Gastroesophageal sphincter (tissue), 4 donors: ENCODE data around the gene SAMD4A. TPM values are rescaled to one million over a fixed set of nuclear protein-coding genes. Genes with fewer than 3 reads are reported as not detected.

Experiments
- ATAC-seq: fragments of 150-250 bp; one replicate; pipeline ENCODE4 v1.9.1; 2016; ENCODE audit warnings: mild to moderate bottlenecking, moderate library complexity
- H3K27ac ChIP-seq, 4 donors: fragments of 200-600 bp; sonication (generic) in 3 of 4; 1 replicate in 3 of 4; 2 replicates in 1 of 4; pipeline ENCODE4 v1.5.1; 2016 to 2019
- H3K27me3 ChIP-seq: fragments of 200-600 bp; sonication (generic); one replicate; pipeline ENCODE4 v1.5.1; 2019
- H3K36me3 ChIP-seq, 2 donors: fragments of 200-600 bp; sonication (generic); one replicate each; pipeline ENCODE4 v1.5.1; 2019; ENCODE audit warnings: control low read depth in 1 of 2
- H3K4me1 ChIP-seq, 3 donors: fragments of 200-600 bp; sonication (generic); 1 replicate in 2 of 3; 2 replicates in 1 of 3; pipeline ENCODE4 v1.5.1; 2016 to 2019; ENCODE audit warnings: control low read depth in 2 of 3
- H3K4me3 ChIP-seq, 2 donors: fragments of 200-600 bp; sonication (generic); one replicate each; pipeline ENCODE4 v1.5.1; 2019; ENCODE audit warnings: mild to moderate bottlenecking in 1 of 2, moderate library complexity in 1 of 2
- H3K9me3 ChIP-seq, 3 donors: fragments of 200-600 bp; sonication (generic); one replicate each; pipeline ENCODE4 v1.5.1; 2017 to 2019; ENCODE audit warnings: control low read depth in 2 of 3
- EP300 ChIP-seq: sonication (generic); formaldehyde crosslinking; IDR thresholded peaks from one replicate; pipeline ENCODE4 v1.6.1; 2017; ENCODE audit warnings: antibody characterized with exemption, mild to moderate bottlenecking
- POLR2A ChIP-seq, 2 donors: fragments of 450-650 bp; IDR thresholded peaks; one replicate each; pipeline ENCODE4 v1.6.1; 2017; ENCODE audit warnings: antibody characterized with exemption in 2 of 2, mild to moderate bottlenecking in 2 of 2, moderate library complexity in 1 of 2
- POLR2AphosphoS5 ChIP-seq: sonication (generic); formaldehyde crosslinking; IDR thresholded peaks from one replicate; pipeline ENCODE4 v1.6.1; 2017; ENCODE audit warnings: antibody characterized with exemption
- WGBS, 2 donors: methylation state at CpG; one replicate each; pipeline ENCODE4 v1.1.5; 2018; ENCODE audit warnings: low coverage in 1 of 2; 5-methylcytosine and 5-hydroxymethylcytosine counted together
- total RNA-seq, 4 donors: library from RNA; depleted of rRNA; stranded (reverse); fragments of >200 nt; gene quantifications; one replicate each; pipeline ENCODE4 v1.1.0, GENCODE V29; 2016
- TF ChIP-seq, protein P1 (sequence below), 4 experiments: fragments of 200-600 bp in 2 of 4; fragments of 450-650 bp in 2 of 4; sonication (generic) in 1 of 4; IDR thresholded peaks; one replicate each; pipeline ENCODE4 v1.5.1; 2017 to 2019; ENCODE audit warnings: antibody characterized with exemption in 4 of 4, mild to moderate bottlenecking in 2 of 4, moderate library complexity in 2 of 4

Gene SAMD4A
- total RNA-seq, 4 donors from 2014 or later: 65.2 to 163 (median 89.7) TPM

DNA sequence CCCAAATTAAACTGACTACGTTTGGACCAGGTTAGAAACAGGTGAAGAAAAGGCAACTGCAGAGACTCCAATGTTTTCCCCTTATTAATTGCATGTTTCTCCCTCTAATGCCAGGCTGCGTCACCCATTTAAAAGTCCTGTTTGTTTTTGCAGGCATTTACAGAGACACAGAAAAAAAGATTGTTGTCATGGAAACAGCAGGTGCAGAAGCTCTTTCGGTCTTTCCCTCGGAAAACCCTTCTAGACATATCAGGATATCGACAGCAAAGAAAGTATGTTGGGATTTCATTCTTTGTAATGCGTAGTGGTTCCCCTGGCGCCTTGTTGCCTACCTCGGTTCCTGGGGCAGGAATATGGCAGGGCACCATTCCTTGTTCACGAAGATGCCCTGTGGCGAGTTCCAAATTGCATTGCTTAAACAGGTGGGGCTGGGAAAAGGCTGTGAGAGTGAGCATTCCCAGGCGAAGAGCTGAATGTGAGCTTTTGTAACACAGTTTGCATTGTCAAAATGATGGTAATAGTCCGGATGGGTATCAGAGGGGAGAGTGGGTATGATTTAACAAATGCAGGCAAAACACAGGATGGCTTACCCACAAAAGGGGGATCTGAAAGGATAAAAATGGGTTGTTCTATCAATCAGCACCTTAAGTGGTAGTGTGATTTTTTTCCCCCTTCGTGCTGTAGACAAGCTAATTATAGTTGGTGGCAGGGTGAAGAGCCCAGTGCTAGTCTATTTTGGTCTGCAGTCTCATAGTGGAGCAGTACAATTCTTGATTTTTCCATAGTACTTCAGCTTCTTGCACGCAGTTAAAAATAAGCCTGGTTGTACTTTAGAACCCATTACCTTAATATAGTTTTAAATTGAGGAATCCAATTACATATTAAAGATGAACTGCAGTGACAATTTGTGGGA is 203.3 kb downstream of the SAMD4A start:
- Histone ChIP-seq H3K27me3 (no peaks in the 10 kb centered on the region), H3K9me3 (no peaks in the 10 kb centered on the region), H3K27ac (peak overlapping the region in 3 of 4 donors; percentile 90 to 93 (median 92)), H3K36me3 (peaks cover 0 to 39% of the 10 kb centered on the region in 2 donors), H3K4me3 (no peak overlapping the region), H3K4me1 (peaks cover 0 to 55% (median 21%) of the 10 kb centered on the region in 3 donors)
- TF ChIP-seq, protein P1, sequence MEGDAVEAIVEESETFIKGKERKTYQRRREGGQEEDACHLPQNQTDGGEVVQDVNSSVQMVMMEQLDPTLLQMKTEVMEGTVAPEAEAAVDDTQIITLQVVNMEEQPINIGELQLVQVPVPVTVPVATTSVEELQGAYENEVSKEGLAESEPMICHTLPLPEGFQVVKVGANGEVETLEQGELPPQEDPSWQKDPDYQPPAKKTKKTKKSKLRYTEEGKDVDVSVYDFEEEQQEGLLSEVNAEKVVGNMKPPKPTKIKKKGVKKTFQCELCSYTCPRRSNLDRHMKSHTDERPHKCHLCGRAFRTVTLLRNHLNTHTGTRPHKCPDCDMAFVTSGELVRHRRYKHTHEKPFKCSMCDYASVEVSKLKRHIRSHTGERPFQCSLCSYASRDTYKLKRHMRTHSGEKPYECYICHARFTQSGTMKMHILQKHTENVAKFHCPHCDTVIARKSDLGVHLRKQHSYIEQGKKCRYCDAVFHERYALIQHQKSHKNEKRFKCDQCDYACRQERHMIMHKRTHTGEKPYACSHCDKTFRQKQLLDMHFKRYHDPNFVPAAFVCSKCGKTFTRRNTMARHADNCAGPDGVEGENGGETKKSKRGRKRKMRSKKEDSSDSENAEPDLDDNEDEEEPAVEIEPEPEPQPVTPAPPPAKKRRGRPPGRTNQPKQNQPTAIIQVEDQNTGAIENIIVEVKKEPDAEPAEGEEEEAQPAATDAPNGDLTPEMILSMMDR (IDR thresholded peaks at IDR 0.05): no peak
- TF ChIP-seq EP300 (no peak), POLR2A (IDR thresholded peaks at IDR 0.05) (no peak), POLR2AphosphoS5 (no peak)
- no peak for ATAC-seq
- 54 to 58% methylated on average over 12 to 13 of the region's 14 CpGs for WGBS, 2 donors

DNA sequence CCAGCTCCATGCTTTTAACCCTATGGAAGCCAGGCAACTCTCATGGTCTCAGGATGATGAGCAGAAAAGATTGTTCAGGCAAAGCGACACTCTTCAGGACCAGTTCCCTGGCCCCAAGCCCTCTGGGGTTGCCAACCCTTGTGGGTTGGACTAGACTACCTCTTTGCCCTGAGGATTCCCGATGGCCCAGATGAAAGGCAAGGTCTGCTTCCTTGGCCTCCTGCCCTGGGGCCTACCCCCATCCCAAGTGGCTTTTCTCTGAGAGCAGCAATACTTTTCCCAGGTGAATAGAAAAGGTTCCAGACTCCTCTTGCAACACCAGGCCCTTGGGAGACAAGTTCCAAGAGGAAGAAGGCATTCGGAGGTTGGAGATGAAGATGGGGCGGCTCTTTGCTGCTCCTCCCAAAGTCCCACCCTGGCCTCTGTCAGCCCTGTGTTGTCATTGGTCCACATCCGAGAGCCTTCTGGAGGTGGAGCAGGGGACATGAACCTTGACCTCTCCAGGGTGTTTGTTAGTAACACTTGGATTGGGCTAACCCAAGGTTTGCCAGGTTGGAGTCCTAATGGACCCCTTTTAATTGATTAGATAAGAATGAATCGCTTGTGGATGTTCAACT is 204.6 kb downstream of the SAMD4A start:
- Histone ChIP-seq H3K36me3 (peaks cover 0 to 35% of the 10 kb centered on the region in 2 donors), H3K4me1 (peaks cover 0 to 69% (median 25%) of the 10 kb centered on the region in 3 donors), H3K27ac (peak overlapping the region; percentile 90 to 95 (median 92)), H3K27me3 (no peaks in the 10 kb centered on the region), H3K4me3 (no peak overlapping the region), H3K9me3 (no peaks in the 10 kb centered on the region)
- no peak for ATAC-seq
- TF ChIP-seq EP300: no peak
- TF ChIP-seq, protein P1 (IDR thresholded peaks at IDR 0.05): no peak
- 85% methylated on average over 5 of the region's 6 CpGs; no CpG with 5 or more reads in 1 of the 2 donors for WGBS, 2 donors

DNA sequence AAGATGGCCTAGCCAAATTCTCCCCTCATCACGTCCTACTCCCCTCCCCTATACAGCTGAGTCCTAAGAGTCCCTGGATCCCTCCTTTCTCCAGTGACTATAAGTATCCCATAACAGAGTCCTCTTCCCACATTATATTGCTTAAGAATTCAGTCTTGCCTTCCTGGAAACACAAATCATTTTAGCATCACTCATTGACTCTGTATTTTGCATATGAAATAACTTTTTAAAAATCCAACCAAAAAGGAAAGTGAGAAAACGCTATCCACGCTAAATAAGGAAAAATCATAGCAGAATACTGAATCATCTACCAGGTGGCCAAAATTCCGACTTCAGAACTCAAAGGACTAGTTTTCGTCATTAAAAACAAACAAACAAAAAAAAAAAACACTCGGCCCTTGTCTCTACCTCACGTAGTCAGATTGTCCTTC is 205.5 kb downstream of the SAMD4A start:
- ATAC-seq: no peak
- H3K9me3 ChIP-seq: no peaks in the 10 kb centered on the region
- WGBS, 2 donors: 57 to 70% methylated on average over 4 to 7 of the region's 7 CpGs
- H3K27ac ChIP-seq: peak overlapping the region; percentile 90 to 95 (median 92)
- H3K4me3 ChIP-seq: no peak overlapping the region
- TF ChIP-seq EP300: no peak
- peak; percentile 81 for TF ChIP-seq POLR2AphosphoS5
- peaks cover 0 to 74% (median 25%) of the 10 kb centered on the region in 3 donors for H3K4me1 ChIP-seq
- H3K27me3 ChIP-seq: no peaks in the 10 kb centered on the region
- H3K36me3 ChIP-seq: peaks cover 0 to 35% of the 10 kb centered on the region in 2 donors

DNA sequence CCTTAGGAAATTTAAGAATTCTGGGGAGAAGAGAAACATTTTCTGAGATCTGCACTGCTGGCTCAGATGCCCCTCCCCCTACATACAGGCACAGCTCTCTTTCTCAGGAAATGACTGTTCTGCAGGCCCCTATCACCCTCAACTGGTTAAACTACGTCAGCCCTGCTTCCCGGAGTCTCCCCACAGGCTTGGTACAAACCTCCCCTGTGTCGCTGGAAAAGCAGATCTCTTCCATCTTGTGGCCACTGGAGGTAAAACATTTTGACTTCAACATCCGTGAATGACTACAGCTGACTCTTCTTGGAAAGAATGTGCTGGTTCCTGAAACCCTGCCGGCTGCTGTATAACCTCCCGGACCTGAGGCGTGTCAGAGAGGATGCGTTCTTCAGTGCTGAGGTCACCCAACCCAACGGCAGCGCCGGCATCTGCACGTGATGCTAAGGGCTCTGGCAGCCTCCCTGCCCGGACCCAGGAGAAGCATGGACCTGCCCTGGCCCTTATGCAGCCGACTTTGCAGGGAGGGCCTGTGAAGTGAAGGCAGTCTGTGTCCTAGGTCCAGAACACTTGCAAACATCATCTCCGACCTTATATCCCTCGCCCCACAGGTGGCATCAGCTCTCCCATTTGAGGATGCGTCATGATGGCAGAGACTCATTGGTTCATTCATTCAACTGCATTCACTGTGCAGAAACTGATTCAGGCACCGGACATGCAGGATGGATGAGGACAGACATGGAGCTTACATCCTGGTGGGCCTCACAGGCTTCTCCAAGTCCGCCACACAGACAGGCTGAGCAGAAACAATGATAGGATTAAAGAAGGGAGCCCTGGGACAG is 206.5 kb downstream of the SAMD4A start:
- Histone ChIP-seq H3K4me1 (peaks cover 0 to 74% (median 25%) of the 10 kb centered on the region in 3 donors), H3K9me3 (no peaks in the 10 kb centered on the region), H3K36me3 (peaks cover 0 to 35% of the 10 kb centered on the region in 2 donors), H3K27me3 (no peaks in the 10 kb centered on the region), H3K27ac (peak overlapping the region; percentile 90 to 95 (median 92)), H3K4me3 (no peak overlapping the region)
- TF ChIP-seq EP300: no peak
- peak; percentile 96 for TF ChIP-seq POLR2AphosphoS5
- TF ChIP-seq, protein P1 (IDR thresholded peaks at IDR 0.05): peak; percentile 40 to 94 (median 86)
- no peak for TF ChIP-seq POLR2A (IDR thresholded peaks at IDR 0.05)
- peak; percentile 91 for ATAC-seq
- WGBS, 2 donors: 0 to 11% methylated on average over 3 to 6 of the region's 19 CpGs

DNA sequence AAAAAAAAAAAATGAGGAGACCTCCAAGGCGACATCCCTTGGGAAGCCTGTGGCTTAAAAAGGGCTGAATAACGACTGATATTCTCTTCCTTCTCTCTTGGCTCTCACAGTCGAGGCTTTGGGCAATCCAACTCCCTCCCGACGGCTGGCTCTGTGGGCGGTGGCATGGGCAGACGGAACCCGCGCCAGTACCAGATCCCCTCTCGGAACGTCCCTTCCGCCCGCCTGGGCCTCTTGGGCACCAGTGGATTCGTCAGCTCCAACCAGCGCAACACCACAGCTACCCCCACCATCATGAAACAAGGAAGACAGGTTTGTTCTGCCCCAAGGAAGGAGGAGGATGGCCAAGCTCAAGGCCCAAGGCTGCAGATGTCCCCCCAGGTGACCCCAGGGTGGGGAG is 207.9 kb downstream of the SAMD4A start:
- H3K4me1 ChIP-seq: peaks cover 0 to 69% (median 25%) of the 10 kb centered on the region in 3 donors
- 90 to 93% methylated on average over 5 to 6 of the region's 15 CpGs for WGBS, 2 donors
- H3K9me3 ChIP-seq: no peaks in the 10 kb centered on the region
- peaks cover 0 to 47% of the 10 kb centered on the region in 2 donors for H3K36me3 ChIP-seq
- no peak overlapping the region for H3K4me3 ChIP-seq
- H3K27ac ChIP-seq: peak overlapping the region in 1 of 4 donors; percentile 11
- ATAC-seq: no peak
- H3K27me3 ChIP-seq: no peaks in the 10 kb centered on the region
- no peak for TF ChIP-seq POLR2AphosphoS5
- no peak for TF ChIP-seq POLR2A (IDR thresholded peaks at IDR 0.05)
- TF ChIP-seq, protein P1 (IDR thresholded peaks at IDR 0.05): no peak
- no peak for TF ChIP-seq EP300
